HEK293 (cell line): ENCODE data around the gene LDLRAD3.

Experiments used
- CTCF ChIA-PET: fragments of 350-600 bp; formaldehyde crosslinking; extraction: SDS; loops from one replicate; lab custom pipeline; 2021; ENCODE audit warnings: antibody characterized with exemption; lab: Yijun Ruan, JAX
- POLR2A ChIA-PET: fragments of 300-600 bp; formaldehyde crosslinking; extraction: SDS; loops from one replicate; lab custom pipeline; 2020; ENCODE audit warnings: antibody characterized with exemption, inconsistent platforms; lab: Yijun Ruan, JAX
- H3K27ac ChIP-seq: fragments of 200-500 bp; sonication (Bioruptor generic); 2 replicates; pipeline ENCODE4 v1.5.1; 2014; ENCODE audit warnings: low read depth, low read length, control low read depth, inconsistent platforms; ENCODE audit errors: extremely low read depth
- H3K36me3 ChIP-seq, 2 experiments: fragments of 200-500 bp in 1 of 2; sonication (Bioruptor generic) in 1 of 2; 1 replicate in 1 of 2; 2 replicates in 1 of 2; pipeline ENCODE4 v1.5.1; 2014 to 2017; ENCODE audit warnings: inconsistent platforms in 2 of 2, low read length in 2 of 2; ENCODE audit not compliant: control insufficient read depth in 2 of 2, insufficient read depth in 1 of 2
- H3K4me1 ChIP-seq: fragments of 200-500 bp; sonication (Bioruptor generic); 2 replicates; pipeline ENCODE4 v1.5.1; 2014; ENCODE audit warnings: mild to moderate bottlenecking, low read length, inconsistent platforms; ENCODE audit not compliant: control insufficient read depth, insufficient read depth
- H3K4me3 ChIP-seq: 2 replicates; pipeline ENCODE4 v1.5.1; 2011; ENCODE audit warnings: low read depth, mild to moderate bottlenecking, control low read depth, low read length, moderate library complexity
- H3K9me3 ChIP-seq: fragments of 200-500 bp; sonication (Bioruptor generic); 2 replicates; pipeline ENCODE4 v1.5.1; 2014; ENCODE audit warnings: low read depth, low read length, inconsistent platforms; ENCODE audit not compliant: control insufficient read depth, insufficient read depth
- ZNF114 ChIP-seq: fragments of 450-650 bp; formaldehyde crosslinking; IDR thresholded peaks from 2 replicates; pipeline ENCODE4 v1.5.0; 2017; ENCODE audit warnings: missing biosample characterization, missing genetic modification characterization
- ZNF223 ChIP-seq: fragments of 450-650 bp; formaldehyde crosslinking; IDR thresholded peaks from 2 replicates; pipeline ENCODE4 v1.5.1; 2016; ENCODE audit warnings: missing biosample characterization, missing genetic modification characterization
- ZNF423 ChIP-seq: fragments of 450-650 bp; formaldehyde crosslinking; IDR thresholded peaks from 2 replicates; pipeline ENCODE4 v1.5.1; 2016; ENCODE audit warnings: missing biosample characterization, missing genetic modification characterization
- ZNF549 ChIP-seq: fragments of 450-650 bp; IDR thresholded peaks from 2 replicates; pipeline ENCODE4 v1.5.1; 2018; ENCODE audit warnings: missing biosample characterization, missing genetic modification characterization, mild to moderate bottlenecking, inconsistent platforms, moderate library complexity
- ZNF830 ChIP-seq: fragments of 450-650 bp; IDR thresholded peaks from 2 replicates; pipeline ENCODE4 v1.5.0; 2018; ENCODE audit warnings: missing biosample characterization, missing genetic modification characterization, low read depth, mild to moderate bottlenecking, moderate library complexity
- TF ChIP-seq, protein P1 (sequence below): fragments of 450-650 bp; formaldehyde crosslinking; IDR thresholded peaks from 2 replicates; pipeline ENCODE4 v1.5.1; 2016; ENCODE audit warnings: missing biosample characterization, missing genetic modification characterization, borderline replicate concordance
- TF ChIP-seq, protein P2 (sequence below): fragments of 450-650 bp; formaldehyde crosslinking; conservative IDR thresholded peaks from 2 replicates; pipeline ENCODE4 v1.5.1; 2016; ENCODE audit warnings: low read depth, missing biosample characterization, missing genetic modification characterization
- TF ChIP-seq, protein P3 (sequence below): fragments of 450-650 bp; IDR thresholded peaks from 2 replicates; pipeline ENCODE4 v1.5.1; 2018; ENCODE audit warnings: missing biosample characterization, missing genetic modification characterization
- TF ChIP-seq, protein P4 (sequence below): fragments of 450-650 bp; formaldehyde crosslinking; IDR thresholded peaks from 2 replicates; pipeline ENCODE4; 2016; ENCODE audit warnings: missing biosample characterization, missing genetic modification characterization
- TF ChIP-seq, protein P5 (sequence below): fragments of 450-650 bp; formaldehyde crosslinking; IDR thresholded peaks from 2 replicates; pipeline ENCODE4 v1.5.1; 2016; ENCODE audit warnings: missing biosample characterization, missing genetic modification characterization

Gene LDLRAD3

DNA sequence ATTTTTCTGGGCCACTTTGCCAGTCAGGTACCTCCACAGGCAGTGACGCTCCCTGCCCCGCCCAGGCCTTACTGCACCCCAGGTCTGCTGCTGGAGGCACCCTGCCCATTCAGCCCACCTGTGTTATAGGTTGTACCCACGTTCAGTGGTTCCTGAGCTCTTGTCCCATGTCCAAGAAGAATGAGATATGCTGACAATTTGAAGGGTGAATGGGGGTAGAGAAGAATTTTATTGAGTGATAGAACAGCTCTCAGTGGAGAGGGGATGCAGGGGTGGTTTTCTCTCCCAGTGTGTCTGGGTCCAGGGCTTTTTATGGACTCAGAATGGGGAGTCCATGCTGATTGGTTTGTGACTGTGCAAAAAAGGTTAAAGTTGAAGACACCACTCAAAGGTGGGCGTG lies 149.7 kb downstream of the LDLRAD3 start (continued):
- TF ChIP-seq, protein P1, sequence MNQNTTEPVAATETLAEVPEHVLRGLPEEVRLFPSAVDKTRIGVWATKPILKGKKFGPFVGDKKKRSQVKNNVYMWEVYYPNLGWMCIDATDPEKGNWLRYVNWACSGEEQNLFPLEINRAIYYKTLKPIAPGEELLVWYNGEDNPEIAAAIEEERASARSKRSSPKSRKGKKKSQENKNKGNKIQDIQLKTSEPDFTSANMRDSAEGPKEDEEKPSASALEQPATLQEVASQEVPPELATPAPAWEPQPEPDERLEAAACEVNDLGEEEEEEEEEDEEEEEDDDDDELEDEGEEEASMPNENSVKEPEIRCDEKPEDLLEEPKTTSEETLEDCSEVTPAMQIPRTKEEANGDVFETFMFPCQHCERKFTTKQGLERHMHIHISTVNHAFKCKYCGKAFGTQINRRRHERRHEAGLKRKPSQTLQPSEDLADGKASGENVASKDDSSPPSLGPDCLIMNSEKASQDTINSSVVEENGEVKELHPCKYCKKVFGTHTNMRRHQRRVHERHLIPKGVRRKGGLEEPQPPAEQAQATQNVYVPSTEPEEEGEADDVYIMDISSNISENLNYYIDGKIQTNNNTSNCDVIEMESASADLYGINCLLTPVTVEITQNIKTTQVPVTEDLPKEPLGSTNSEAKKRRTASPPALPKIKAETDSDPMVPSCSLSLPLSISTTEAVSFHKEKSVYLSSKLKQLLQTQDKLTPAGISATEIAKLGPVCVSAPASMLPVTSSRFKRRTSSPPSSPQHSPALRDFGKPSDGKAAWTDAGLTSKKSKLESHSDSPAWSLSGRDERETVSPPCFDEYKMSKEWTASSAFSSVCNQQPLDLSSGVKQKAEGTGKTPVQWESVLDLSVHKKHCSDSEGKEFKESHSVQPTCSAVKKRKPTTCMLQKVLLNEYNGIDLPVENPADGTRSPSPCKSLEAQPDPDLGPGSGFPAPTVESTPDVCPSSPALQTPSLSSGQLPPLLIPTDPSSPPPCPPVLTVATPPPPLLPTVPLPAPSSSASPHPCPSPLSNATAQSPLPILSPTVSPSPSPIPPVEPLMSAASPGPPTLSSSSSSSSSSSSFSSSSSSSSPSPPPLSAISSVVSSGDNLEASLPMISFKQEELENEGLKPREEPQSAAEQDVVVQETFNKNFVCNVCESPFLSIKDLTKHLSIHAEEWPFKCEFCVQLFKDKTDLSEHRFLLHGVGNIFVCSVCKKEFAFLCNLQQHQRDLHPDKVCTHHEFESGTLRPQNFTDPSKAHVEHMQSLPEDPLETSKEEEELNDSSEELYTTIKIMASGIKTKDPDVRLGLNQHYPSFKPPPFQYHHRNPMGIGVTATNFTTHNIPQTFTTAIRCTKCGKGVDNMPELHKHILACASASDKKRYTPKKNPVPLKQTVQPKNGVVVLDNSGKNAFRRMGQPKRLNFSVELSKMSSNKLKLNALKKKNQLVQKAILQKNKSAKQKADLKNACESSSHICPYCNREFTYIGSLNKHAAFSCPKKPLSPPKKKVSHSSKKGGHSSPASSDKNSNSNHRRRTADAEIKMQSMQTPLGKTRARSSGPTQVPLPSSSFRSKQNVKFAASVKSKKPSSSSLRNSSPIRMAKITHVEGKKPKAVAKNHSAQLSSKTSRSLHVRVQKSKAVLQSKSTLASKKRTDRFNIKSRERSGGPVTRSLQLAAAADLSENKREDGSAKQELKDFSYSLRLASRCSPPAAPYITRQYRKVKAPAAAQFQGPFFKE: no peak
- TF ChIP-seq ZNF223 (tag by site-specific recombination): no peak

DNA sequence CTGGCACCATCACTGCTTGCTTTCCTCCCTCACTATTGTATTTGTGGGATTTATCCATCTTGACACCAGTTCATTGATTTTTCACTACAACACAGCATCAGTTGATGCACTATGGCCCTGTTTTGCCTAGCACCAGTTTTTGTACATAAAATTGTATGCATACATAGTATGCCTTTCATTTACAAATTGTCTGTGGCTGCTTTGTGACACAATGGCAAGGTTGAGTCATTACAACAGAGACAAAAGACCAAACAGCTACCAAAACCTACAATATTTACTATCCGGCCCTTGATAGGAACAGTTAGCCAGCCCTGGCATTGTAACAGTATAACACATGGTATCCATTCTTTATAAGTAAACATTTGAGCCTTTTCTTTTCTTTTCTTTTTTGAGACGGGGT lies 150.3 kb downstream of the LDLRAD3 start:
- no peak for TF ChIP-seq ZNF423 (tag by site-specific recombination)
- TF ChIP-seq ZNF830 (tag by site-specific recombination): no peak
- TF ChIP-seq, protein P2, sequence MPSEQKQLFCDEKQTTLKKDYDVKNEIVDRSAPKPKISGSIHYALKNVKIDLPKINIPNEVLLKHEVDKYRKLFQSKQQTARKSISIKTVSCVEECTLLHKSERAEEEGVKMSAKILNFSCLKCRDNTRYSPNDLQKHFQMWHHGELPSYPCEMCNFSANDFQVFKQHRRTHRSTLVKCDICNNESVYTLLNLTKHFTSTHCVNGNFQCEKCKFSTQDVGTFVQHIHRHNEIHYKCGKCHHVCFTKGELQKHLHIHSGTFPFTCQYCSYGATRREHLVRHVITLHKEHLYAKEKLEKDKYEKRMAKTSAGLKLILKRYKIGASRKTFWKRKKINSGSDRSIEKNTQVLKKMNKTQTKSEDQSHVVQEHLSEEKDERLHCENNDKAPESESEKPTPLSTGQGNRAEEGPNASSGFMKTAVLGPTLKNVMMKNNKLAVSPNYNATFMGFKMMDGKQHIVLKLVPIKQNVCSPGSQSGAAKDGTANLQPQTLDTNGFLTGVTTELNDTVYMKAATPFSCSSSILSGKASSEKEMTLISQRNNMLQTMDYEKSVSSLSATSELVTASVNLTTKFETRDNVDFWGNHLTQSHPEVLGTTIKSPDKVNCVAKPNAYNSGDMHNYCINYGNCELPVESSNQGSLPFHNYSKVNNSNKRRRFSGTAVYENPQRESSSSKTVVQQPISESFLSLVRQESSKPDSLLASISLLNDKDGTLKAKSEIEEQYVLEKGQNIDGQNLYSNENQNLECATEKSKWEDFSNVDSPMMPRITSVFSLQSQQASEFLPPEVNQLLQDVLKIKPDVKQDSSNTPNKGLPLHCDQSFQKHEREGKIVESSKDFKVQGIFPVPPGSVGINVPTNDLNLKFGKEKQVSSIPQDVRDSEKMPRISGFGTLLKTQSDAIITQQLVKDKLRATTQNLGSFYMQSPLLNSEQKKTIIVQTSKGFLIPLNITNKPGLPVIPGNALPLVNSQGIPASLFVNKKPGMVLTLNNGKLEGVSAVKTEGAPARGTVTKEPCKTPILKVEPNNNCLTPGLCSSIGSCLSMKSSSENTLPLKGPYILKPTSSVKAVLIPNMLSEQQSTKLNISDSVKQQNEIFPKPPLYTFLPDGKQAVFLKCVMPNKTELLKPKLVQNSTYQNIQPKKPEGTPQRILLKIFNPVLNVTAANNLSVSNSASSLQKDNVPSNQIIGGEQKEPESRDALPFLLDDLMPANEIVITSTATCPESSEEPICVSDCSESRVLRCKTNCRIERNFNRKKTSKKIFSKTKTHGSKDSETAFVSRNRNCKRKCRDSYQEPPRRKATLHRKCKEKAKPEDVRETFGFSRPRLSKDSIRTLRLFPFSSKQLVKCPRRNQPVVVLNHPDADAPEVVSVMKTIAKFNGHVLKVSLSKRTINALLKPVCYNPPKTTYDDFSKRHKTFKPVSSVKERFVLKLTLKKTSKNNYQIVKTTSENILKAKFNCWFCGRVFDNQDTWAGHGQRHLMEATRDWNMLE (tag by site-specific recombination): no peak
- TF ChIP-seq ZNF549 (tag by site-specific recombination): no peak
- TF ChIP-seq, protein P3, sequence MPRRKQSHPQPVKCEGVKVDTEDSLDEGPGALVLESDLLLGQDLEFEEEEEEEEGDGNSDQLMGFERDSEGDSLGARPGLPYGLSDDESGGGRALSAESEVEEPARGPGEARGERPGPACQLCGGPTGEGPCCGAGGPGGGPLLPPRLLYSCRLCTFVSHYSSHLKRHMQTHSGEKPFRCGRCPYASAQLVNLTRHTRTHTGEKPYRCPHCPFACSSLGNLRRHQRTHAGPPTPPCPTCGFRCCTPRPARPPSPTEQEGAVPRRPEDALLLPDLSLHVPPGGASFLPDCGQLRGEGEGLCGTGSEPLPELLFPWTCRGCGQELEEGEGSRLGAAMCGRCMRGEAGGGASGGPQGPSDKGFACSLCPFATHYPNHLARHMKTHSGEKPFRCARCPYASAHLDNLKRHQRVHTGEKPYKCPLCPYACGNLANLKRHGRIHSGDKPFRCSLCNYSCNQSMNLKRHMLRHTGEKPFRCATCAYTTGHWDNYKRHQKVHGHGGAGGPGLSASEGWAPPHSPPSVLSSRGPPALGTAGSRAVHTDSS (tag by site-specific recombination): no peak
- TF ChIP-seq, protein P4, sequence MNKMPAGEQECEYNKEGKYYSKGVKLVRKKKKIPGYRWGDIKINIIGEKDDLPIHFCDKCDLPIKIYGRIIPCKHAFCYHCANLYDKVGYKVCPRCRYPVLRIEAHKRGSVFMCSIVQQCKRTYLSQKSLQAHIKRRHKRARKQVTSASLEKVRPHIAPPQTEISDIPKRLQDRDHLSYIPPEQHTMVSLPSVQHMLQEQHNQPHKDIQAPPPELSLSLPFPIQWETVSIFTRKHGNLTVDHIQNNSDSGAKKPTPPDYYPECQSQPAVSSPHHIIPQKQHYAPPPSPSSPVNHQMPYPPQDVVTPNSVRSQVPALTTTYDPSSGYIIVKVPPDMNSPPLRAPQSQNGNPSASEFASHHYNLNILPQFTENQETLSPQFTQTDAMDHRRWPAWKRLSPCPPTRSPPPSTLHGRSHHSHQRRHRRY (tag by site-specific recombination): no peak
- no peak for TF ChIP-seq ZNF114 (tag by site-specific recombination)
- TF ChIP-seq, protein P5, sequence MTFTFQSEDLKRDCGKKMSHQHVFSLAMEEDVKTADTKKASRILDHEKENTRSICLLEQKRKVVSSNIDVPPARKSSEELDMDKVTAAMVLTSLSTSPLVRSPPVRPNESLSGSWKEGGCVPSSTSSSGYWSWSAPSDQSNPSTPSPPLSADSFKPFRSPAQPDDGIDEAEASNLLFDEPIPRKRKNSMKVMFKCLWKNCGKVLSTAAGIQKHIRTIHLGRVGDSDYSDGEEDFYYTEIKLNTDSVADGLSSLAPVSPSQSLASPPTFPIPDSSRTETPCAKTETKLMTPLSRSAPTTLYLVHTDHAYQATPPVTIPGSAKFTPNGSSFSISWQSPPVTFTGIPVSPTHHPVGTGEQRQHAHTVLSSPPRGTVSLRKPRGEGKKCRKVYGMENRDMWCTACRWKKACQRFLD: no peak
- CTCF ChIA-PET: interaction anchor here (3.0 kb wide), 1 partner anchor 272 kb away, joined by 10 read pairs; no protein-coding TSS in a partner anchor
- Histone ChIP-seq H3K4me1 (peaks cover 5% of the 10 kb centered on the region; the same call in 1 of the 2 replicates), H3K27ac (no peak overlapping the region), H3K4me3 (no peak overlapping the region), H3K9me3 (no peaks in the 10 kb centered on the region), H3K36me3 (peaks cover 0 to 7% of the 10 kb centered on the region in 2 experiments; a peak in 1 of 3 replicates)
- POLR2A ChIA-PET: no interaction called here
